Panc1 (cell line): ENCODE data around the gene RAB11FIP3. TPM values are rescaled to one million over a fixed set of nuclear protein-coding genes. Genes with fewer than 3 reads are reported as not detected.

Source experiments
- ATAC-seq: fragments of 200-7000 bp; cut with Tn5 transposase; 2 replicates; pipeline ENCODE4 v1.9.1; 2020; ENCODE audit warnings: mild to moderate bottlenecking, moderate library complexity
- BruUV-seq: library from RNA; stranded (reverse); fragments of 400-500 nt; replicated peaks from 2 replicates; lab custom pipeline; 2021; lab: Mats Ljungman, UMichigan
- CTCF ChIA-PET: fragments of 300-600 bp; sonication (Branson Sonifier 250); formaldehyde crosslinking; loops from one replicate; lab custom pipeline; 2022; ENCODE audit warnings: antibody characterized with exemption; lab: Charles Lee
- POLR2A ChIA-PET: fragments of 300-600 bp; sonication (Branson Sonifier 250); formaldehyde crosslinking; loops from one replicate; lab custom pipeline; 2022; ENCODE audit warnings: antibody characterized with exemption; lab: Charles Lee
- DNase-seq: peaks from one replicate; pipeline ENCODE4 v3.0.0-alpha.2; 2010; ENCODE audit warnings: low read depth, low spot score
- H3K27ac ChIP-seq: 2 replicates; pipeline ENCODE4 v1.5.1; 2011; ENCODE audit warnings: mild to moderate bottlenecking, low read length, inconsistent platforms
- H3K27me3 ChIP-seq: fragments of 200-500 bp; sonication (Bioruptor generic); 2 replicates; pipeline ENCODE4 v1.6.0; 2014; ENCODE audit warnings: low read length, inconsistent platforms; ENCODE audit not compliant: control insufficient read depth, insufficient read depth
- H3K36me3 ChIP-seq: fragments of 200-500 bp; sonication (Bioruptor generic); 2 replicates; pipeline ENCODE4 v1.5.1; 2014; ENCODE audit warnings: inconsistent platforms, mild to moderate bottlenecking, low read length, moderate library complexity; ENCODE audit not compliant: control insufficient read depth, insufficient read depth
- H3K4me1 ChIP-seq: 2 replicates; pipeline ENCODE4 v1.5.1; 2011; ENCODE audit warnings: inconsistent platforms, mild to moderate bottlenecking, low read length, moderate library complexity; ENCODE audit not compliant: control insufficient read depth, insufficient read depth
- H3K4me3 ChIP-seq, 2 experiments: 2 replicates each; pipeline ENCODE4 v1.5.1; 2011 to 2012; ENCODE audit warnings: low read depth in 2 of 2, low read length in 2 of 2, mild to moderate bottlenecking in 2 of 2, inconsistent platforms in 1 of 2, moderate library complexity in 1 of 2
- H3K9me3 ChIP-seq: fragments of 200-500 bp; sonication (Bioruptor generic); 2 replicates; pipeline ENCODE4 v1.5.1; 2014; ENCODE audit warnings: low read depth, mild to moderate bottlenecking, inconsistent platforms, low read length, moderate library complexity; ENCODE audit not compliant: control insufficient read depth, insufficient read depth
- POLR2AphosphoS5 ChIP-seq: IDR thresholded peaks from 2 replicates; pipeline ENCODE4 v1.6.1; 2012; ENCODE audit warnings: mild to moderate bottlenecking, low read depth, low read length, moderate library complexity
- SIN3A ChIP-seq: IDR thresholded peaks from 2 replicates; pipeline ENCODE4 v1.6.1; 2012; ENCODE audit warnings: low read depth, mild to moderate bottlenecking, low read length, moderate library complexity, borderline replicate concordance; ENCODE audit not compliant: insufficient read depth
- TCF7L2 ChIP-seq: IDR thresholded peaks from 2 replicates; pipeline ENCODE4 v1.6.1; 2011; ENCODE audit warnings: mild to moderate bottlenecking, low read depth, low read length, inconsistent platforms
- in situ Hi-C: cut with HindIII; loops from 2 replicates; pipeline ENCODE4 v1.10.0; 2016; ENCODE audit warnings: low sequenced_read_pairs, low pct_unique_long_range_greater_than_20kb
- intact Hi-C: fragments of 100-400 bp; cut with micrococcal nuclease; formaldehyde crosslinking; loops from one replicate; pipeline ENCODE4 v1.10.0; 2022; ENCODE audit not compliant: unreplicated experiment
- total RNA-seq: library from RNA; stranded (reverse); gene quantifications from one replicate; pipeline ENCODE4 v1.2.1, GENCODE V29; 2021; ENCODE audit not compliant: unreplicated experiment
- TF ChIP-seq, protein P1 (sequence below), 2 experiments: IDR thresholded peaks; 2 replicates each; pipeline ENCODE4 v1.6.1; 2011 to 2012; ENCODE audit warnings: low read depth in 2 of 2, control low read depth in 1 of 2, low read length in 1 of 2, mild to moderate bottlenecking in 1 of 2, moderate library complexity in 1 of 2; ENCODE audit not compliant: insufficient read depth in 1 of 2
- TF ChIP-seq, protein P2 (sequence below): fragments of 450-650 bp; IDR thresholded peaks from 2 replicates; pipeline ENCODE4 v1.5.1; 2017; ENCODE audit warnings: mild to moderate bottlenecking

RAB11FIP3 gene
- total RNA-seq, 1 experiment from 2014 or later: 57.3 TPM

DNA sequence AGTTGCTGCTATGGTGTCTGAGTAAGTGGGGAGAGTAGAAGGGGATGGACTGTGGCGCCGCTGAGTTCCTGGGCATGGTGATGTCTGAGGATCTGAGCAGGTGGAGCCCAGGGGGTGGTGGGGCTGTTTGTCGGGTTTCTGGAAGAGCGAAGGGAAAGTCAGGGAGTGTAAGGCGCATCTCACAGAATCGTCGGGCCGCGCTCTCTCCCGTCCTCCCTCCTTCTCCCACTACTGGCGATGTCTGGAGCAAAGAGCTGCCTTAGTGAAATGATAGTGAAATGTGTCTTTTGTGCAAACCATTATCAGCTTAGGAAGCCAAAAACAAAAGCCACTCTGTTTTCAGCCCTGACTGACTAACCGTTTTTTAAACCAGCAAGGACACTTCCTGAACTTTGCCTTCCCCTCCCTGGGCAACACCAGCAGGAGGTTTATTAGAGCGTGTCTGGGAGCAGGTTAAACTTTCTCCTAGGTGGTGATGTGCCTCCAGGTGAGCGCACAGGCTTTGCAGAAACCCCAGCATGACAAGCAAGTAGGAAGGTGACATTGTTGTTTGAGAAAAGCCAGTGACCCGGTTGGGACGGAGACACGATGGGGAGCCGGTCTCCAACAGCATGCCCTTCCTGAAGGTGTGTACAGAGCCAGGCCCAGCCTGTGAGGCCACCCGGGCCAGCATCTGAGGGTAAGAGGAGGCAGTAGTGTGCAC, 49.1 kb downstream of the RAB11FIP3 start:
- no peak for ATAC-seq
- intact Hi-C loops (no loop called here), in situ Hi-C loops (no loop called here)
- ChIA-PET CTCF (no interaction called here), POLR2A (no interaction called here)
- BruUV-seq: no TSS peak
- H3K4me1 ChIP-seq: peaks cover 4% of the 10 kb centered on the region; the same call in 1 of the 2 replicates
- H3K9me3 ChIP-seq: no peaks in the 10 kb centered on the region
- no peak for DNase-seq
- H3K27me3 ChIP-seq: no peaks in the 10 kb centered on the region
- no peak for TF ChIP-seq TCF7L2
- TF ChIP-seq POLR2AphosphoS5: no peak
- TF ChIP-seq, protein P1, sequence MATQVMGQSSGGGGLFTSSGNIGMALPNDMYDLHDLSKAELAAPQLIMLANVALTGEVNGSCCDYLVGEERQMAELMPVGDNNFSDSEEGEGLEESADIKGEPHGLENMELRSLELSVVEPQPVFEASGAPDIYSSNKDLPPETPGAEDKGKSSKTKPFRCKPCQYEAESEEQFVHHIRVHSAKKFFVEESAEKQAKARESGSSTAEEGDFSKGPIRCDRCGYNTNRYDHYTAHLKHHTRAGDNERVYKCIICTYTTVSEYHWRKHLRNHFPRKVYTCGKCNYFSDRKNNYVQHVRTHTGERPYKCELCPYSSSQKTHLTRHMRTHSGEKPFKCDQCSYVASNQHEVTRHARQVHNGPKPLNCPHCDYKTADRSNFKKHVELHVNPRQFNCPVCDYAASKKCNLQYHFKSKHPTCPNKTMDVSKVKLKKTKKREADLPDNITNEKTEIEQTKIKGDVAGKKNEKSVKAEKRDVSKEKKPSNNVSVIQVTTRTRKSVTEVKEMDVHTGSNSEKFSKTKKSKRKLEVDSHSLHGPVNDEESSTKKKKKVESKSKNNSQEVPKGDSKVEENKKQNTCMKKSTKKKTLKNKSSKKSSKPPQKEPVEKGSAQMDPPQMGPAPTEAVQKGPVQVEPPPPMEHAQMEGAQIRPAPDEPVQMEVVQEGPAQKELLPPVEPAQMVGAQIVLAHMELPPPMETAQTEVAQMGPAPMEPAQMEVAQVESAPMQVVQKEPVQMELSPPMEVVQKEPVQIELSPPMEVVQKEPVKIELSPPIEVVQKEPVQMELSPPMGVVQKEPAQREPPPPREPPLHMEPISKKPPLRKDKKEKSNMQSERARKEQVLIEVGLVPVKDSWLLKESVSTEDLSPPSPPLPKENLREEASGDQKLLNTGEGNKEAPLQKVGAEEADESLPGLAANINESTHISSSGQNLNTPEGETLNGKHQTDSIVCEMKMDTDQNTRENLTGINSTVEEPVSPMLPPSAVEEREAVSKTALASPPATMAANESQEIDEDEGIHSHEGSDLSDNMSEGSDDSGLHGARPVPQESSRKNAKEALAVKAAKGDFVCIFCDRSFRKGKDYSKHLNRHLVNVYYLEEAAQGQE (IDR thresholded peaks at IDR 0.05; ENCODE audit: insufficient read depth in 1 of 2, low read depth in 2 of 2, low read length in 1 of 2): no peak
- TF ChIP-seq, protein P2, sequence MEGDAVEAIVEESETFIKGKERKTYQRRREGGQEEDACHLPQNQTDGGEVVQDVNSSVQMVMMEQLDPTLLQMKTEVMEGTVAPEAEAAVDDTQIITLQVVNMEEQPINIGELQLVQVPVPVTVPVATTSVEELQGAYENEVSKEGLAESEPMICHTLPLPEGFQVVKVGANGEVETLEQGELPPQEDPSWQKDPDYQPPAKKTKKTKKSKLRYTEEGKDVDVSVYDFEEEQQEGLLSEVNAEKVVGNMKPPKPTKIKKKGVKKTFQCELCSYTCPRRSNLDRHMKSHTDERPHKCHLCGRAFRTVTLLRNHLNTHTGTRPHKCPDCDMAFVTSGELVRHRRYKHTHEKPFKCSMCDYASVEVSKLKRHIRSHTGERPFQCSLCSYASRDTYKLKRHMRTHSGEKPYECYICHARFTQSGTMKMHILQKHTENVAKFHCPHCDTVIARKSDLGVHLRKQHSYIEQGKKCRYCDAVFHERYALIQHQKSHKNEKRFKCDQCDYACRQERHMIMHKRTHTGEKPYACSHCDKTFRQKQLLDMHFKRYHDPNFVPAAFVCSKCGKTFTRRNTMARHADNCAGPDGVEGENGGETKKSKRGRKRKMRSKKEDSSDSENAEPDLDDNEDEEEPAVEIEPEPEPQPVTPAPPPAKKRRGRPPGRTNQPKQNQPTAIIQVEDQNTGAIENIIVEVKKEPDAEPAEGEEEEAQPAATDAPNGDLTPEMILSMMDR: no peak
- TF ChIP-seq SIN3A: no peak
- H3K4me3 ChIP-seq: no peak overlapping the region
- H3K36me3 ChIP-seq: no peaks in the 10 kb centered on the region
- no peak overlapping the region for H3K27ac ChIP-seq

DNA sequence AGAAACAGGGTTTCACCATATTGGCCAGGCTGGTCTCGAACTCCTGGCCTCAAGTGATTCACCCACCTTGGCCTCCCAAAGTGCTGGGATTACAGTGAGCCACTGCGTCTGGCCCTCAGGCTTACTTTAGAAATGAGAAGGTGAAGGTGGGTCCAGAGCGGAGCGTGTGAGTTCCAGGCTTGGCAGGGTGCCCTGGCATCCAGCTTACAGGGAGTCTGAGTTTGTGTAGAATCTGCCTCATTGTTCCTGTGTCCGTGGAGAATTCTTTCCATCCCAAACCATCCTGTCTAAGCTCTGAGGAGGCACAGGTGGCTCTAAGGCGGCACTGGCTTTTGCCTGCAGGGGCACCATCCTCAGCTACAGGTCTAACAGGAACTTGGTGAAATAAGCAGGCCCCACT, 50.6 kb downstream of the RAB11FIP3 start:
- peaks cover 4% of the 10 kb centered on the region; the same call in 1 of the 2 replicates for H3K4me1 ChIP-seq
- no peak for TF ChIP-seq TCF7L2
- no peak for TF ChIP-seq POLR2AphosphoS5
- TF ChIP-seq, protein P2: no peak
- TF ChIP-seq, protein P1 (IDR thresholded peaks at IDR 0.05; ENCODE audit: insufficient read depth in 1 of 2, low read depth in 2 of 2, low read length in 1 of 2): no peak
- TF ChIP-seq SIN3A: no peak
- BruUV-seq: no TSS peak
- ChIA-PET POLR2A (no interaction called here), CTCF (no interaction called here)
- no peaks in the 10 kb centered on the region for H3K9me3 ChIP-seq
- ATAC-seq: no peak
- intact Hi-C loops: no loop called here
- H3K36me3 ChIP-seq: no peaks in the 10 kb centered on the region
- no peak for DNase-seq
- in situ Hi-C loops: no loop called here
- no peak overlapping the region for H3K27ac ChIP-seq
- H3K4me3 ChIP-seq: no peak overlapping the region
- H3K27me3 ChIP-seq: no peaks in the 10 kb centered on the region
